ENCODE measurements around the gene MAST4.

DNA sequence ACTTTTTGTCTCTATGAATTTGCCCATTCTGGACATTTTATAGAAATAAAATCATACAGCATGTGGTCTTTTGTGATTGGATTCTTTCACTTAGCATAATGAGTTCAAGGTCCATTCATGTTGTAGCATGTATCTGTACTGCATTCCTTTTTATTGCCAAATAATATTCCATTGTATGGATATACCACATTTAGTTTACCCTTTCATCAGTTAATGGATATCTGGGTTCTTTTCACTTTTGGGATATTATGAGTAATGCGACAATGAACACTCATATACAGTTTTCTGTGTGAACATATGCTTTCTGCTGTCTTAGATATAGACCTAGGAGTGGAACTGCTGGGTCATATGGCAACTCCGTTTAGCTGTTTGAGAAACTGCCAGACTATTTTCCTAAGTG is 41.3 kb upstream of the MAST4 start:
- no peak for TF ChIP-seq CTCF (IDR thresholded peaks at IDR 0.05; ENCODE audit: low read depth, low read length, missing input control)
- no peak for TF ChIP-seq RAD21 (IDR thresholded peaks at IDR 0.05)
- TF ChIP-seq, protein P1, sequence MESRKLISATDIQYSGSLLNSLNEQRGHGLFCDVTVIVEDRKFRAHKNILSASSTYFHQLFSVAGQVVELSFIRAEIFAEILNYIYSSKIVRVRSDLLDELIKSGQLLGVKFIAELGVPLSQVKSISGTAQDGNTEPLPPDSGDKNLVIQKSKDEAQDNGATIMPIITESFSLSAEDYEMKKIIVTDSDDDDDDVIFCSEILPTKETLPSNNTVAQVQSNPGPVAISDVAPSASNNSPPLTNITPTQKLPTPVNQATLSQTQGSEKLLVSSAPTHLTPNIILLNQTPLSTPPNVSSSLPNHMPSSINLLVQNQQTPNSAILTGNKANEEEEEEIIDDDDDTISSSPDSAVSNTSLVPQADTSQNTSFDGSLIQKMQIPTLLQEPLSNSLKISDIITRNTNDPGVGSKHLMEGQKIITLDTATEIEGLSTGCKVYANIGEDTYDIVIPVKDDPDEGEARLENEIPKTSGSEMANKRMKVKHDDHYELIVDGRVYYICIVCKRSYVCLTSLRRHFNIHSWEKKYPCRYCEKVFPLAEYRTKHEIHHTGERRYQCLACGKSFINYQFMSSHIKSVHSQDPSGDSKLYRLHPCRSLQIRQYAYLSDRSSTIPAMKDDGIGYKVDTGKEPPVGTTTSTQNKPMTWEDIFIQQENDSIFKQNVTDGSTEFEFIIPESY (IDR thresholded peaks at IDR 0.05), result no peak
- TF ChIP-seq EGR1 (IDR thresholded peaks at IDR 0.05; ENCODE audit: low read depth in 2 of 2), result no peak
- TF ChIP-seq, protein P2, sequence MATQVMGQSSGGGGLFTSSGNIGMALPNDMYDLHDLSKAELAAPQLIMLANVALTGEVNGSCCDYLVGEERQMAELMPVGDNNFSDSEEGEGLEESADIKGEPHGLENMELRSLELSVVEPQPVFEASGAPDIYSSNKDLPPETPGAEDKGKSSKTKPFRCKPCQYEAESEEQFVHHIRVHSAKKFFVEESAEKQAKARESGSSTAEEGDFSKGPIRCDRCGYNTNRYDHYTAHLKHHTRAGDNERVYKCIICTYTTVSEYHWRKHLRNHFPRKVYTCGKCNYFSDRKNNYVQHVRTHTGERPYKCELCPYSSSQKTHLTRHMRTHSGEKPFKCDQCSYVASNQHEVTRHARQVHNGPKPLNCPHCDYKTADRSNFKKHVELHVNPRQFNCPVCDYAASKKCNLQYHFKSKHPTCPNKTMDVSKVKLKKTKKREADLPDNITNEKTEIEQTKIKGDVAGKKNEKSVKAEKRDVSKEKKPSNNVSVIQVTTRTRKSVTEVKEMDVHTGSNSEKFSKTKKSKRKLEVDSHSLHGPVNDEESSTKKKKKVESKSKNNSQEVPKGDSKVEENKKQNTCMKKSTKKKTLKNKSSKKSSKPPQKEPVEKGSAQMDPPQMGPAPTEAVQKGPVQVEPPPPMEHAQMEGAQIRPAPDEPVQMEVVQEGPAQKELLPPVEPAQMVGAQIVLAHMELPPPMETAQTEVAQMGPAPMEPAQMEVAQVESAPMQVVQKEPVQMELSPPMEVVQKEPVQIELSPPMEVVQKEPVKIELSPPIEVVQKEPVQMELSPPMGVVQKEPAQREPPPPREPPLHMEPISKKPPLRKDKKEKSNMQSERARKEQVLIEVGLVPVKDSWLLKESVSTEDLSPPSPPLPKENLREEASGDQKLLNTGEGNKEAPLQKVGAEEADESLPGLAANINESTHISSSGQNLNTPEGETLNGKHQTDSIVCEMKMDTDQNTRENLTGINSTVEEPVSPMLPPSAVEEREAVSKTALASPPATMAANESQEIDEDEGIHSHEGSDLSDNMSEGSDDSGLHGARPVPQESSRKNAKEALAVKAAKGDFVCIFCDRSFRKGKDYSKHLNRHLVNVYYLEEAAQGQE (IDR thresholded peaks at IDR 0.05), result no peak
- TF ChIP-seq SP1 (IDR thresholded peaks at IDR 0.05), result no peak
- TF ChIP-seq RXRA (IDR thresholded peaks at IDR 0.05), result no peak
- no peak for TF ChIP-seq JUND (IDR thresholded peaks at IDR 0.05)
- TF ChIP-seq TAF1 (conservative IDR thresholded peaks at IDR 0.05), result no peak
- TF ChIP-seq HNF4G (IDR thresholded peaks at IDR 0.05), result no peak
- no peak for TF ChIP-seq GABPA (IDR thresholded peaks at IDR 0.05 in 1 of 2, conservative IDR thresholded peaks at IDR 0.05 in 1 of 2)

All from liver (tissue), 3 donors.